Liver (tissue), 9 donors: ENCODE measurements around the gene RNU2-1. TPM values are rescaled to one million over a fixed set of nuclear protein-coding genes. Genes with fewer than 3 reads are reported as not detected.

Experiments used
- DNase-seq: peaks from one replicate; pipeline ENCODE4 v3.0.0-alpha.2; 2017; ENCODE audit warnings: low spot score
- H3K27ac ChIP-seq, 2 donors: one replicate each; pipeline ENCODE4 v1.7.0; 2013; ENCODE audit warnings: inconsistent platforms in 2 of 2, low read length in 2 of 2, control low read depth in 1 of 2, low read depth in 1 of 2, mild to moderate bottlenecking in 1 of 2
- H3K27me3 ChIP-seq, 4 donors: one replicate each; pipeline versions ENCODE4 v1.6.1 to v1.7.0; 2013; ENCODE audit warnings: low read length in 3 of 4, inconsistent platforms in 1 of 4, mild to moderate bottlenecking in 1 of 4, moderate library complexity in 1 of 4; ENCODE audit not compliant: control insufficient read depth in 4 of 4, insufficient read depth in 4 of 4
- H3K36me3 ChIP-seq, 4 donors: one replicate each; pipeline versions ENCODE4 v1.6.1 to v1.7.0; 2013; ENCODE audit warnings: low read length in 3 of 4, mild to moderate bottlenecking in 3 of 4, low read depth in 1 of 4, moderate library complexity in 1 of 4; ENCODE audit not compliant: control insufficient read depth in 4 of 4, insufficient read depth in 3 of 4
- H3K4me1 ChIP-seq, 4 donors: one replicate each; pipeline versions ENCODE4 v1.6.1 to v1.7.0; 2013; ENCODE audit warnings: low read length in 3 of 4, mild to moderate bottlenecking in 3 of 4, moderate library complexity in 1 of 4; ENCODE audit not compliant: control insufficient read depth in 4 of 4, insufficient read depth in 4 of 4
- H3K4me3 ChIP-seq, 3 donors: one replicate each; pipeline versions ENCODE4 v1.6.1 to v1.7.0; 2013; ENCODE audit warnings: low read length in 3 of 3, control low read depth in 1 of 3, low read depth in 1 of 3, mild to moderate bottlenecking in 1 of 3
- H3K9ac ChIP-seq, 2 donors: one replicate each; pipeline ENCODE4 v1.7.0; 2013; ENCODE audit warnings: low read length in 2 of 2, mild to moderate bottlenecking in 2 of 2, moderate library complexity in 2 of 2, control low read depth in 1 of 2, low read depth in 1 of 2
- H3K9me3 ChIP-seq, 4 donors: one replicate each; pipeline versions ENCODE4 v1.6.1 to v1.7.0; 2013; ENCODE audit warnings: low read length in 3 of 4; ENCODE audit not compliant: control insufficient read depth in 4 of 4
- EGR1 ChIP-seq, 2 donors: IDR thresholded peaks; 2 replicates each; pipeline ENCODE4 v1.6.1; 2016 to 2018; ENCODE audit warnings: antibody characterized with exemption in 2 of 2, low read depth in 2 of 2
- FOXA1 ChIP-seq: IDR thresholded peaks from 2 replicates; pipeline ENCODE4 v1.6.1; 2016; ENCODE audit warnings: antibody characterized with exemption
- GABPA ChIP-seq, 2 donors: IDR thresholded peaks in 1 of 2; conservative IDR thresholded peaks in 1 of 2; 2 replicates each; pipeline ENCODE4 v1.6.1; 2016; ENCODE audit warnings: antibody characterized with exemption in 2 of 2, mild to moderate bottlenecking in 1 of 2, moderate library complexity in 1 of 2
- HNF4A ChIP-seq, 2 donors: conservative IDR thresholded peaks; 2 replicates each; pipeline ENCODE4 v1.6.1; 2016; ENCODE audit warnings: antibody characterized with exemption in 2 of 2, mild to moderate bottlenecking in 2 of 2
- HNF4G ChIP-seq: IDR thresholded peaks from 2 replicates; pipeline ENCODE4 v1.6.1; 2016; ENCODE audit warnings: antibody characterized with exemption
- JUND ChIP-seq, 2 donors: IDR thresholded peaks; 2 replicates each; pipeline ENCODE4 v1.6.1; 2016; ENCODE audit warnings: antibody characterized with exemption in 2 of 2
- NR2F2 ChIP-seq: IDR thresholded peaks from 2 replicates; pipeline ENCODE4 v1.6.1; 2016; ENCODE audit warnings: antibody characterized with exemption
- RAD21 ChIP-seq, 2 donors: IDR thresholded peaks; 2 replicates each; pipeline ENCODE4 v1.6.1; 2016; ENCODE audit warnings: antibody characterized with exemption in 2 of 2, mild to moderate bottlenecking in 2 of 2
- RXRA ChIP-seq, 2 donors: IDR thresholded peaks; 2 replicates each; pipeline ENCODE4 v1.6.1; 2017 to 2018; ENCODE audit warnings: antibody characterized with exemption in 2 of 2, mild to moderate bottlenecking in 1 of 2
- YY1 ChIP-seq: IDR thresholded peaks from 2 replicates; pipeline ENCODE4 v1.6.1; 2016; ENCODE audit warnings: antibody characterized with exemption, mild to moderate bottlenecking
- WGBS: extraction: QIAGEN DNeasy Blood & Tissue Kit; methylation state at CpG from one replicate; pipeline ENCODE4 v1.1.7; 2013; 5-methylcytosine and 5-hydroxymethylcytosine counted together
- polyA plus RNA-seq, 2 donors: library from polyadenylated mRNA; stranded (reverse) in 1 of 2; unstranded in 1 of 2; fragments of 200-250 nt in 1 of 2; fragments of >200 nt in 1 of 2; fragmentation: Nextera tagmentation in 1 of 2; extraction: Ambion mirVana in 1 of 2; gene quantifications; one replicate each; pipeline versions ENCODE4 v1.2.1 to v1.2.3, GENCODE V29; 2013 to 2015
- total RNA-seq, 2 donors: library from RNA; depleted of rRNA; stranded (reverse); fragments of >200 nt; gene quantifications; one replicate each; pipeline ENCODE4 v1.2.3, GENCODE V29; 2014
- TF ChIP-seq, protein P1 (sequence below): IDR thresholded peaks from 2 replicates; pipeline ENCODE4 v1.6.1; 2016; ENCODE audit warnings: antibody characterized with exemption
- TF ChIP-seq, protein P2 (sequence below): IDR thresholded peaks from 2 replicates; pipeline ENCODE4 v1.6.1; 2016; ENCODE audit warnings: antibody characterized with exemption
- TF ChIP-seq, protein P3 (sequence below): fragments of 150-350 bp; IDR thresholded peaks from 2 replicates; pipeline ENCODE4 v1.5.1; 2017; ENCODE audit warnings: improper control_type of control experiment, low read depth, low read length; ENCODE audit not compliant: missing input control
- TF ChIP-seq, protein P4 (sequence below): IDR thresholded peaks from 2 replicates; pipeline ENCODE4 v1.6.1; 2016; ENCODE audit warnings: antibody characterized with exemption
- donor health status: healthy.
- donor health status: healthy.
- donor health status: healthy.
- donor health status: healthy.
- donor health status: healthy.

Gene RNU2-1
- total and polyA plus RNA-seq, 4 donors: 3.4 TPM; not detected in 3

DNA sequence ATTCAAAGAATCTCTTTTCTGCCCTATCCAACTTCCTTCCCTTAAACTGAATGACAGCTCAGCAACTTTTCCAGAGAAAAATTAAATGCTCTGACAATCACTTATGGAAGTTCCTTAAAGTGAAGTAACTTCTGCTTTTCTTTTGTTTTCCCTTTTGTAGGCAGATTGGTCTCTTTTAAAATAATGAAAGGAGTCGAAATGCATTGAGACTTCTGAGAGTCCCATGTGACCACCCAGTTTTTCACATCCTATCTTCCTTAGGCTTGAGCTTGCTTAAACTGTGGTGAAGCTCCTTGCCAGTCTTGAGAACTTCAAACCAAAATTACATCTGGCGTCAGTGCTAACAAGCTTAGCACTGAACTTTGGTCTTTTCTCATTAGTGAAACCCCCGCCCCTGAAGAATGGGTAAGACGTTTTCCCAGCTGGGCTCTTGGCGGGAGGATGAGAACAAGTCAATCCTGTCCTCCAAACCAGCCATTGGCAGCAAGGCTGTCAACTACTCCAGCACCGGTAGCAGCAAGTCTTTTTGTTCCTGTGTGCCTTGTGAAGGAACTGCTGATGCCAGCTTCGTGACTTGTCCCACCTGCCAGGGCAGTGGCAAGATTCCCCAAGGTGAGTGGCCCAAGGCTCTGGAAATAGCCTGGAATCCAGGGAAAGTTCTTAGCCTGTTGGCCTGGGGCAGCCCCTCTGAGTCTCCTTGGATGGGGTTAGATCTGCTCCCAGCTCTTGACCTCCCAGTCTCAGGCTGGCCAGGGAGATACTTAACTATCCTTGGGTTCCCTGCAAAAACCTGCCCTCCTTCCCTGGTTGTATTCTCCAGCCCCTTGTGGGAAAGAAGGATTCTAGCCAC is 20.9 kb downstream of the RNU2-1 start:
- H3K27ac ChIP-seq: peak overlapping the region; percentile 66 to 71
- peaks cover 6 to 32% (median 21%) of the 10 kb centered on the region in 4 donors for H3K36me3 ChIP-seq

DNA sequence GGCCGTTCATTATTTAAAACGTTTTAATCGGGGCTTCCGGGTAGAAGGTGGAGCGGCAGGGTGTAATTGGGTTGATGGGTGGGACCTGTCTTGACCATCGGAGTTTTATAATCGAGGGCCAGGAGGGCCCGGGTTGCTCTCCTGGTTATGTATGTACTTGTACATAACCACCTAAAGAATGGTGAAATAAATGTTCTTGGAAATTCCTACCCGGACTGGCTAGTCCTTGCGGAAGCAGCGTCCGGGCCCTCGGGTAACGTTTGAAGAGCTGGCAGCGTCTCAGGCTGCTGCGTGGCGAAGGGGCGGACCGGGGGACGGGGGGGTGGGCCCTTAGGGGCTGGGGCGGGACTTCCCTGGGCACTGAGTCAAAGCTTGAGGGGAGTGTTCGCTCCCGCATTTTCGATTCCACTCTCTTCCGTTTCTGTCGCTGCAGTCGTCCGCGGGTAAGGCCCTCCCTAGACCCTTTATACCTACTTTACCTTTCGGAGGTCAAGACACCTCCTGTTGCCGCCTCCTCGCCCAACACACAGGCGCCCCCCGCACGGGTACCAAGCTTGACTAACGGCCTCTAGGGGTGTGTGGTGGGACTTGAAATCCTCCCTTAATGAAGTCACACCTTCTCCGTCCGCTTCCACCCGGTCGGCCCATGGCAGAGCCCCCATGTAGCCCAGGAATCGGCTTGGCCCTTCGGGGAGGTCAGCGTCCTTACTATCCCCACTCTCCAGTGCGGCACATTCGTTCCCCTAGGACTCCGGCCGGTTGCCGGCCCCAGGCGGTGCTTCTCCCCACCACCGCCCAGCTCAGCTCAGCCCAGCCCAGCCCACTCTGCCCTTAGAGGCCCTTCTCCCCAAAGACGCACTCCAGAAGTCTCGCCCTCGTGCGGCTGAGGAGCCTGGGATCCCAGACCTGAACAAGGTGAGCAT is 22.0 kb downstream of the RNU2-1 start, which contains the start of gene TMEM106A:
TMEM106A (plus strand) TSS at position 396 of the 923 bp plus-strand sequence. CDS start 1,167 bp downstream, outside the sequence.
- Histone ChIP-seq H3K27ac (peak within 1 kb of the TSS; percentile 66 to 71), H3K9ac (peak within 1 kb of the TSS; percentile 49 to 87), H3K4me1 (peaks cover 17 to 38% (median 28%) of the 10 kb centered on the region in 4 donors), H3K36me3 (peaks cover 6 to 41% (median 28%) of the 10 kb centered on the region in 4 donors), H3K27me3 (no peaks in the 10 kb centered on the region), H3K4me3 (peak within 1 kb of the TSS; percentile 50 to 71 (median 51)), H3K9me3 (no peaks in the 10 kb centered on the region)
- DNase-seq: peak; percentile 76
- WGBS: 30% methylated on average over 54 of the region's 54 CpGs
- TF ChIP-seq, protein P1, sequence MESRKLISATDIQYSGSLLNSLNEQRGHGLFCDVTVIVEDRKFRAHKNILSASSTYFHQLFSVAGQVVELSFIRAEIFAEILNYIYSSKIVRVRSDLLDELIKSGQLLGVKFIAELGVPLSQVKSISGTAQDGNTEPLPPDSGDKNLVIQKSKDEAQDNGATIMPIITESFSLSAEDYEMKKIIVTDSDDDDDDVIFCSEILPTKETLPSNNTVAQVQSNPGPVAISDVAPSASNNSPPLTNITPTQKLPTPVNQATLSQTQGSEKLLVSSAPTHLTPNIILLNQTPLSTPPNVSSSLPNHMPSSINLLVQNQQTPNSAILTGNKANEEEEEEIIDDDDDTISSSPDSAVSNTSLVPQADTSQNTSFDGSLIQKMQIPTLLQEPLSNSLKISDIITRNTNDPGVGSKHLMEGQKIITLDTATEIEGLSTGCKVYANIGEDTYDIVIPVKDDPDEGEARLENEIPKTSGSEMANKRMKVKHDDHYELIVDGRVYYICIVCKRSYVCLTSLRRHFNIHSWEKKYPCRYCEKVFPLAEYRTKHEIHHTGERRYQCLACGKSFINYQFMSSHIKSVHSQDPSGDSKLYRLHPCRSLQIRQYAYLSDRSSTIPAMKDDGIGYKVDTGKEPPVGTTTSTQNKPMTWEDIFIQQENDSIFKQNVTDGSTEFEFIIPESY: no peak
- TF ChIP-seq, protein P2, sequence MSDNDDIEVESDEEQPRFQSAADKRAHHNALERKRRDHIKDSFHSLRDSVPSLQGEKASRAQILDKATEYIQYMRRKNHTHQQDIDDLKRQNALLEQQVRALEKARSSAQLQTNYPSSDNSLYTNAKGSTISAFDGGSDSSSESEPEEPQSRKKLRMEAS: no peak
- peak in 1 of 2 donors; percentile 5 for TF ChIP-seq RAD21 (IDR thresholded peaks at IDR 0.05)
- TF ChIP-seq, protein P3, sequence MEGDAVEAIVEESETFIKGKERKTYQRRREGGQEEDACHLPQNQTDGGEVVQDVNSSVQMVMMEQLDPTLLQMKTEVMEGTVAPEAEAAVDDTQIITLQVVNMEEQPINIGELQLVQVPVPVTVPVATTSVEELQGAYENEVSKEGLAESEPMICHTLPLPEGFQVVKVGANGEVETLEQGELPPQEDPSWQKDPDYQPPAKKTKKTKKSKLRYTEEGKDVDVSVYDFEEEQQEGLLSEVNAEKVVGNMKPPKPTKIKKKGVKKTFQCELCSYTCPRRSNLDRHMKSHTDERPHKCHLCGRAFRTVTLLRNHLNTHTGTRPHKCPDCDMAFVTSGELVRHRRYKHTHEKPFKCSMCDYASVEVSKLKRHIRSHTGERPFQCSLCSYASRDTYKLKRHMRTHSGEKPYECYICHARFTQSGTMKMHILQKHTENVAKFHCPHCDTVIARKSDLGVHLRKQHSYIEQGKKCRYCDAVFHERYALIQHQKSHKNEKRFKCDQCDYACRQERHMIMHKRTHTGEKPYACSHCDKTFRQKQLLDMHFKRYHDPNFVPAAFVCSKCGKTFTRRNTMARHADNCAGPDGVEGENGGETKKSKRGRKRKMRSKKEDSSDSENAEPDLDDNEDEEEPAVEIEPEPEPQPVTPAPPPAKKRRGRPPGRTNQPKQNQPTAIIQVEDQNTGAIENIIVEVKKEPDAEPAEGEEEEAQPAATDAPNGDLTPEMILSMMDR: peak; percentile 13

More for the DNA sequence above, 20.9 kb downstream of the RNU2-1 start:
- no peak for TF ChIP-seq EGR1 (IDR thresholded peaks at IDR 0.05; ENCODE audit: low read depth in 2 of 2)
- TF ChIP-seq HNF4A (conservative IDR thresholded peaks at IDR 0.05): no peak
- TF ChIP-seq GABPA (IDR thresholded peaks at IDR 0.05 in 1 of 2, conservative IDR thresholded peaks at IDR 0.05 in 1 of 2): no peak
- Histone ChIP-seq H3K9me3 (no peaks in the 10 kb centered on the region), H3K9ac (peak overlapping the region in 1 of 2 donors; percentile 82), H3K4me1 (peaks cover 17 to 44% (median 35%) of the 10 kb centered on the region in 4 donors), H3K27me3 (no peaks in the 10 kb centered on the region), H3K4me3 (no peak overlapping the region)
- 69% methylated on average over 7 of the region's 7 CpGs for WGBS
- DNase-seq: no peak

DNA sequence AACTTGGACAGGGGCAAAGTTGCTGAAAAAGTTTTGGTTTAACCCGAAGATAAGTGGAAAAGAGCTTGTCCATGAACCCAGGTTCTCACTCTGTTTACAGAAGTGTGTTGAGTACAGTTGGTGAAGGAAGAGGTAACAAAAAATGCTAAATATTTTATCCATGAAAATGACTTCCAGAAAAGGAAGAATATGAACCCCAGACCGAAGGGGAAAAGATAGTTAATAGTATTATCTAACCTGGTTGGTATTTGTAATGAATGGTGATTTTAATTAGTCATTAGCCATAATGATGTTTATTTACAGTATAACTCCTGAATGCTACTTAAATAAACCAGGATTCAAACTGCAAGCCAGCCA is 22.7 kb downstream of the RNU2-1 start:
- DNase-seq: no peak
- no peak for TF ChIP-seq RXRA (IDR thresholded peaks at IDR 0.05)
- TF ChIP-seq FOXA1: no peak
- TF ChIP-seq, protein P4, sequence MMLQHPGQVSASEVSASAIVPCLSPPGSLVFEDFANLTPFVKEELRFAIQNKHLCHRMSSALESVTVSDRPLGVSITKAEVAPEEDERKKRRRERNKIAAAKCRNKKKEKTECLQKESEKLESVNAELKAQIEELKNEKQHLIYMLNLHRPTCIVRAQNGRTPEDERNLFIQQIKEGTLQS: no peak
- TF ChIP-seq YY1: no peak
- TF ChIP-seq, protein P1: no peak
- TF ChIP-seq NR2F2: no peak
- no peak for TF ChIP-seq HNF4G
- TF ChIP-seq, protein P2: no peak
- TF ChIP-seq, protein P3: no peak
- TF ChIP-seq JUND (IDR thresholded peaks at IDR 0.05): no peak

More for the DNA sequence above, 22.7 kb downstream of the RNU2-1 start:
- Histone ChIP-seq H3K4me3 (peak overlapping the region in 2 of 3 donors; percentile 18 to 51), H3K9ac (peak overlapping the region; percentile 36 to 87), H3K27ac (peak overlapping the region; percentile 63 to 66), H3K27me3 (no peaks in the 10 kb centered on the region), H3K9me3 (no peaks in the 10 kb centered on the region), H3K36me3 (peaks cover 6 to 42% (median 28%) of the 10 kb centered on the region in 4 donors), H3K4me1 (peaks cover 14 to 32% (median 22%) of the 10 kb centered on the region in 4 donors)
- 21% methylated on average over 2 of the region's 2 CpGs for WGBS
